ENCODE measurements around the gene ZC3H14. TPM values are rescaled to one million over a fixed set of nuclear protein-coding genes. Genes with fewer than 3 reads are reported as not detected.

Gene ZC3H14
- total and polyA plus RNA-seq, 5 donors: 27.1 to 46.2 (median 44.9) TPM

- intact Hi-C loops (cut with DNase I): no loop called here
These were observed 27.7 kb upstream of the ZC3H14 start for GRCh38 chr14:88535149-88535548.

GRCh38 chr14:88535813-88536212 lies 27.0 kb upstream of the ZC3H14 start:
- WGBS: 26% methylated on average over 4 of the region's 4 CpGs
- intact Hi-C loops (cut with DNase I): no loop called here
- Histone ChIP-seq H3K4me3 (ENCODE audit: low read length) (no peak overlapping the region), H3K4me1 (ENCODE audit: control insufficient read depth, insufficient read depth, low read length) (peaks cover 6% of the 10 kb centered on the region), H3K27me3 (ENCODE audit: control insufficient read depth, insufficient read depth) (no peaks in the 10 kb centered on the region), H3K9me3 (ENCODE audit: control insufficient read depth, low read length) (no peaks in the 10 kb centered on the region), H3K27ac (ENCODE audit: low read length) (peak overlapping the region; percentile 50)
- ATAC-seq (peak; percentile 31 to 32), DNase-seq (no peak)

More at GRCh38 chr14:88535149-88535548, 27.7 kb upstream of the ZC3H14 start:
- 37% methylated on average over 4 of the region's 4 CpGs for WGBS
- no peaks in the 10 kb centered on the region for H3K27me3 ChIP-seq (ENCODE audit: control insufficient read depth, insufficient read depth)
- peaks cover 3% of the 10 kb centered on the region for H3K4me1 ChIP-seq (ENCODE audit: control insufficient read depth, insufficient read depth, low read length)
- H3K9me3 ChIP-seq (ENCODE audit: control insufficient read depth, low read length): no peaks in the 10 kb centered on the region
- H3K27ac ChIP-seq (ENCODE audit: low read length): peak overlapping the region; percentile 45
- ATAC-seq (peak; percentile 86 to 89), DNase-seq (no peak)
- no peak overlapping the region for H3K4me3 ChIP-seq (ENCODE audit: low read length)

DNA sequence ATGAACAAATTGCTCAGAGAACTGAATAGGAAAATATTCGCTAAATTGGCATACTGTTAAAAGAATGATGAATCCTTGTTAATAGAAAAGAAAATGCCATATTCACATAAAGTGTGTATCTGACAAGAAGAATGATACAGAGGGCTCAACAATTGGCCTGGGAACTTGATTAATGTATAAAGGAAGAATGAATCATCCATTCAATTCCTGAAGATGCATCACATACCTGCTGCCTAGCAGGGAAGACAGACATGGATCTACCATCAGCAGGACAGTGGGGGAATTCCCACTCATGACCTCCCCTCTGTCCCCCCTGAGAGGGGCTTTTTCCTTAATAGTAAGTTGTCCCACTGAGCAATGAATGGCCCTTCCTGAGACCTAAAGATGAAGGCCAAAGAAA lies 21.5 kb upstream of the ZC3H14 start:
- Histone ChIP-seq H3K4me3 (ENCODE audit: low read length) (no peak overlapping the region), H3K27ac (ENCODE audit: low read length) (no peak overlapping the region), H3K9me3 (ENCODE audit: control insufficient read depth, low read length) (no peaks in the 10 kb centered on the region), H3K27me3 (ENCODE audit: control insufficient read depth, insufficient read depth) (no peaks in the 10 kb centered on the region), H3K4me1 (ENCODE audit: control insufficient read depth, insufficient read depth, low read length) (peaks cover 3% of the 10 kb centered on the region)
- intact Hi-C loops (cut with DNase I): no loop called here
- 93% methylated on average over 1 of the region's 1 CpG for WGBS
- ATAC-seq (no peak), DNase-seq (no peak)

GRCh38 chr14:88542857-88543795 lies 19.7 kb upstream of the ZC3H14 start:
- DNase-seq (no peak), ATAC-seq (no peak)
- Histone ChIP-seq H3K4me1 (ENCODE audit: control insufficient read depth, insufficient read depth, low read length) (peaks cover 6% of the 10 kb centered on the region), H3K9me3 (ENCODE audit: control insufficient read depth, low read length) (no peaks in the 10 kb centered on the region), H3K4me3 (ENCODE audit: low read length) (no peak overlapping the region), H3K27ac (ENCODE audit: low read length) (no peak overlapping the region), H3K27me3 (ENCODE audit: control insufficient read depth, insufficient read depth) (no peaks in the 10 kb centered on the region)
- intact Hi-C loops (cut with DNase I): no loop called here
- WGBS: 87% methylated on average over 6 of the region's 6 CpGs

DNA sequence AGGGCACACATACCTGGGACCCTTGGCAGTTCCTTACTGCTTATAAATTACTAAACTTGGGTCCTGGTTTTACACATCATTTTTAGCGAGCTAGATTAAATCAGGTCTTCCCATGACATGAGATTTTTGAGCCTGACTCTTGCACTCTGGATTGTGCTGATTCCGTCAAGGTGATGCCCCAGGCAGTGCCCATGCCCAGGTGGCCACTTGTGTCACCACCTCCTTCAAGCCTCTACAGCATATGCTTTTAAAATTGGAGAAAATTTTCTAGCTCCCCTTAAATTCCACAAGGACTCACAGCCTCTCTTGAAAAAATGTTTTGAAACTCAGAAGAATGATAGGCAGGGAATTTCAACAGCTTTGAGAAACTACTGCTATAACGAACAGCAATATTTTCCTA lies 17.6 kb upstream of the ZC3H14 start:
- ATAC-seq (no peak), DNase-seq (no peak)
- intact Hi-C loops (cut with DNase I): no loop called here
- Histone ChIP-seq H3K4me3 (ENCODE audit: low read length) (no peak overlapping the region), H3K4me1 (ENCODE audit: control insufficient read depth, insufficient read depth, low read length) (peaks cover 10% of the 10 kb centered on the region), H3K27ac (ENCODE audit: low read length) (no peak overlapping the region), H3K9me3 (ENCODE audit: control insufficient read depth, low read length) (no peaks in the 10 kb centered on the region), H3K27me3 (ENCODE audit: control insufficient read depth, insufficient read depth) (no peaks in the 10 kb centered on the region)
- WGBS: 87% methylated on average over 3 of the region's 3 CpGs

DNA sequence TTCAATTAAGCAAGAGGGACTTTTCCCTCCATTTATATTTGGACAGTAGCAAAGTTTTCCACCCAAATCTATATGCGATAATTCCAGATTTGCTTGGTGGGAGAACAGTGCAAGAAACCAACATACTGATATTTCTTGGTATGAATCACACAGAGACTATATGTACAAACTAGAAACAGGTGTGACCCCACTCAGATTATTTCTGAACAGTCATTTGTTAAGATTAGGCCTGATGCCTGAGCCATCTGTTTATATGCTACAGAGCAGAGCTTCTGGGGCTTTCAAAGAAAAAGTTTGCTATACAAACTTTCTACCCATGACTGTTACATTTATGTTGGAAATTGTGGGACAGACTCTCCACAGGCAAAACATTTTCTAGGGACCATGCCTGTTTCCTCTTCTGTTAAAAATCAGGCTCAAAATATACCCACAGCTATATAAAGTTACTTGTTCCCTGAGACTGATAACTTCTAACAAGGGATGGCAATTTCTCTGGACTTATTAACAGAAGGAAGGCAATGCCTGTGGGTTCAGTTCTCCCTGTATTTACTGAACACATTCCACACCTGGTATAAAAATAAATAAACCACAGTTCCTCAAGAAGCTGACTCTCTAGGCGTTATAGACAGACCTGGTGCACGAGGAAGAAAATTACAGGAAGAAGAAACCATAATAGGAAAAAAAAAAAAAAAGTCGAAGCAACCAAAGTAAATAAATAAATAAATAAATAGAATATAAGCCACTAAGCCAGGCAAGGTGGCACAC lies 16.0 kb upstream of the ZC3H14 start:
- 74% methylated on average over 4 of the region's 4 CpGs for WGBS

DNA sequence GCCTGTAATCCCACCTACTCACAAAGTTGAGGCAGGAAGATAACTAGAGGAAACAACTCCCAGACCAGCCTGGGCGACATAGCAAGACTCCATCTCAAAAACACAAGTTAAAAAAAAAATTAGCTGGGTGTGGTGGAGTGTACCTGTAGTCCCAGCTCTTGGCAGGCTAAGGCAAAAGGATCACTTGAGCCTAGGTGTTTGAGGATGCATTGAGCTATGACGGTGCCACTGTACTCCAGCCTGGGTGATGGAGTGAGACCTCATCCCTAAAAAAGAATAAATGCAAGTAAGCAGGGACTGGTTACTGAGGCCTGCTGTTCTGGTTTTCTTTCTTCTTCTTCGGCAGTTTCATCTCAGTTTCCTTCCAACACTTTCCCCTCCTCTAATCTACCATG lies 15.5 kb upstream of the ZC3H14 start:
- DNase-seq (no peak), ATAC-seq (no peak)
- WGBS: 78% methylated on average over 3 of the region's 3 CpGs
- no peaks in the 10 kb centered on the region for H3K27me3 ChIP-seq (ENCODE audit: control insufficient read depth, insufficient read depth)
- no peaks in the 10 kb centered on the region for H3K9me3 ChIP-seq (ENCODE audit: control insufficient read depth, low read length)
- intact Hi-C loops (cut with DNase I): no loop called here
- H3K27ac ChIP-seq (ENCODE audit: low read length): no peak overlapping the region
- H3K4me1 ChIP-seq (ENCODE audit: control insufficient read depth, insufficient read depth, low read length): peaks cover 7% of the 10 kb centered on the region
- no peak overlapping the region for H3K4me3 ChIP-seq (ENCODE audit: low read length)

More for the DNA sequence above, 16.0 kb upstream of the ZC3H14 start:
- no peak overlapping the region for H3K4me3 ChIP-seq (ENCODE audit: low read length)
- H3K27me3 ChIP-seq (ENCODE audit: control insufficient read depth, insufficient read depth): no peaks in the 10 kb centered on the region
- H3K4me1 ChIP-seq (ENCODE audit: control insufficient read depth, insufficient read depth, low read length): peaks cover 7% of the 10 kb centered on the region
- H3K9me3 ChIP-seq (ENCODE audit: control insufficient read depth, low read length): no peaks in the 10 kb centered on the region
- no peak for DNase-seq
- intact Hi-C loops (cut with DNase I): no loop called here
- H3K27ac ChIP-seq (ENCODE audit: low read length): no peak overlapping the region
- ATAC-seq: no peak

GRCh38 chr14:88550078-88550477 lies 12.8 kb upstream of the ZC3H14 start:
- H3K27ac ChIP-seq (ENCODE audit: low read length): no peak overlapping the region
- peaks cover 7% of the 10 kb centered on the region for H3K4me1 ChIP-seq (ENCODE audit: control insufficient read depth, insufficient read depth, low read length)
- no peak overlapping the region for H3K4me3 ChIP-seq (ENCODE audit: low read length)

DNA sequence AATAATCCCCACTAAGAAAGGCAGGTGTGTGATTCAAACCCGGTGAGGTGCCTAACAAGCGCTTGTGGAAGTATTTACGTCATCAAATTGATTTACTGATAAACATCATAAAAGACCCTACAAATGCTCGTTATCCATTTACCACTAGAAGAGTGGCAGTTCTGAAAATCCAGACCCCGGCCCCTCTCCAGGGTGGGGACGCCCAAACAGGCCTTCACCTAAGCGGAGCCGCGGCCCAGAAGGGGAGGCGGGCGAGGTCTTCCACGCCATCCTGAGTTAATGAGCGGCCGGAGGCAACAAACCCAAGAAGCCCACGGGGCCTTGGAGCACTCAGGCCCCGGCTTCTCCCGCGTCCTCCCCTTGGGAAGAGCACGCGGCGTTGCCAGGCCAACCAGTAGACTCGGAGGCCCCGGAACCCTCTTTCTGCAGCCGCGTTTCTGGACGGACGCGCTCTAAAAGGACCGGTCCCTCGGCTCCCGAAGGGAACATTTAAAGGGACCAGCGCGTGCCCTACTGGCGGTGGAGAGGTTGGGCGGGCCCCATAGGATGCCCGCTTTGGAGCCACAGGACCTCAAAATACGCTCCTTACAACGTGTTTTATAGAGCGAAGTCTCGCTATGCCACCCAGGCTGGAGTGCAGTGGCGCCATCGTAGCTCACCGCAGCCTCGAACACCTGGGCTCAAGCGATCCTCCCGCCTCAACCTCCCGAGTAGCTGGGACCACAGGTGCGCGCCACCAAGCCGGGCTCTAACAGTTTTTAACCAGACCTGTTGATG lies 11.6 kb upstream of the ZC3H14 start:
- DNase-seq: peak; percentile 84 to 91 (median 89)
- 6% methylated on average over 50 of the region's 50 CpGs for WGBS
- H3K4me3 ChIP-seq (ENCODE audit: low read length): peak overlapping the region; percentile 62
- no peaks in the 10 kb centered on the region for H3K9me3 ChIP-seq (ENCODE audit: control insufficient read depth, low read length)
- ATAC-seq: peak; percentile 84 to 90
- peaks cover 7% of the 10 kb centered on the region for H3K4me1 ChIP-seq (ENCODE audit: control insufficient read depth, insufficient read depth, low read length)
- peak overlapping the region; percentile 93 for H3K27ac ChIP-seq (ENCODE audit: low read length)
- intact Hi-C loops (cut with DNase I): loop anchor here in 1 of 4 donors (5.0 kb wide), 1 partner anchor 59 kb away; no protein-coding TSS in a partner anchor
- no peaks in the 10 kb centered on the region for H3K27me3 ChIP-seq (ENCODE audit: control insufficient read depth, insufficient read depth)

More at GRCh38 chr14:88550078-88550477, 12.8 kb upstream of the ZC3H14 start:
- WGBS: 96% methylated on average over 15 of the region's 15 CpGs
- intact Hi-C loops (cut with DNase I): loop anchor here in 1 of 4 donors (5.0 kb wide), 1 partner anchor 58 kb away; no protein-coding TSS in a partner anchor
- H3K27me3 ChIP-seq (ENCODE audit: control insufficient read depth, insufficient read depth): no peaks in the 10 kb centered on the region
- no peak for ATAC-seq
- no peak for DNase-seq
- H3K9me3 ChIP-seq (ENCODE audit: control insufficient read depth, low read length): no peaks in the 10 kb centered on the region

- DNase-seq (peak; percentile 32 to 64 (median 59)), ATAC-seq (peak; percentile 10 to 17)
- WGBS: 4% methylated on average over 23 of the region's 23 CpGs
These were observed 10.8 kb upstream of the ZC3H14 start for GRCh38 chr14:88551980-88552431.

More at GRCh38 chr14:88551980-88552431, 10.8 kb upstream of the ZC3H14 start:
- peaks cover 7% of the 10 kb centered on the region for H3K4me1 ChIP-seq (ENCODE audit: control insufficient read depth, insufficient read depth, low read length)
- peak overlapping the region; percentile 93 for H3K27ac ChIP-seq (ENCODE audit: low read length)
- peak overlapping the region; percentile 62 for H3K4me3 ChIP-seq (ENCODE audit: low read length)
- no peaks in the 10 kb centered on the region for H3K9me3 ChIP-seq (ENCODE audit: control insufficient read depth, low read length)
- no peaks in the 10 kb centered on the region for H3K27me3 ChIP-seq (ENCODE audit: control insufficient read depth, insufficient read depth)
- intact Hi-C loops (cut with DNase I): loop anchor here in 1 of 4 donors (5.0 kb wide), 1 partner anchor 60 kb away; no protein-coding TSS in a partner anchor

All from right cardiac atrium (tissue), 5 donors.